G401 (cell line): ENCODE data around the gene KCNJ3. TPM values are rescaled to one million over a fixed set of nuclear protein-coding genes. Genes with fewer than 3 reads are reported as not detected.

Source experiments
- DNase-seq: peaks from one replicate; pipeline ENCODE4 v3.0.0-alpha.2; 2015; ENCODE audit warnings: low spot score
- in situ Hi-C: cut with HindIII; loops from 2 replicates; pipeline ENCODE4 v1.10.0; 2016; ENCODE audit warnings: low sequenced_read_pairs, mixed read lengths
- total RNA-seq: library from RNA; depleted of rRNA; stranded (reverse); fragments of >200 nt; shearing (Covaris generic); gene quantifications from 2 replicates; pipeline ENCODE4 v1.2.3, GENCODE V29; 2014

Gene KCNJ3
- total RNA-seq, 1 experiment from 2014 or later = not detected

DNA sequence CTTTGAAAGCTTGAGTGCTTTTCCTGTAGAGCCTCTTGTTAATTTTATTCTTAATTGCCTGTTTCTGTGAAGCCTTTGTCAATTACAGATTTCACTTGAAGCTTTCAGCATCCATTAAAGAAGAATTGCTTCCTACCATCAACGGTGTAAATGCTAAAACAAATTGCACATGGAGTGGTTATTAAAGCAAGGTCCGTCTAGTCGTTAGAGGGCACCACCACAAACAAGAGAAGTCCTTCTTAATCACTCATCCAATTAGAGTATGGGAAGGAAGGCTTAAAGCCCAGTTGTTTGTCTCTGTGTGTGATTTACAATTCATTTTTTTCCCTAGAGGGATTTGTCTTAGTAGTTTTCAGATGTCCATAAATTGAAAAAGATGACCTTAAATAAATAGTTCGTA lies 1.6 kb downstream of the KCNJ3 start:
- in situ Hi-C loops = no loop called here

GRCh38 chr2:154704991-154705390 lies 6.5 kb downstream of the KCNJ3 start:
- peak; percentile 57 for DNase-seq
- in situ Hi-C loops = no loop called here

More for the DNA sequence above, 1.6 kb downstream of the KCNJ3 start:
- peak; percentile 83 for DNase-seq

DNA sequence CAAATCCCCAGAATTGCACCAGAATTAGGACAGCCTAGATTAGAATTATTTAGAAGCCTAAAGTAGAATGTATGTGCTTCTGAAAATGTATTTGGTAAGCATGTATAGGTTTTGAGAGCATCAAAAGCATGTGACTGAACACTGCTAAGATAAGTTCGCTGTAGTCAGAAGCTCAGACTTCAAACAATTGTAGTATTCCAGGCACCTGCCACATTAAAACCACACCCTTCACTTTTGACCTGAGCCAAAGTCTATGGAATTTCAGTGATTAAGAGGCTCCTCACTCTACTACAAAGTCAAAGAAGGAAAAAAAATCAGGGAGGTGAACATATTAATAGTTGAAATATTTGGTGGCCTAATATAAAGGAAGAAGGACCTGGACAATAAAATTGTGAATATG lies 8.2 kb downstream of the KCNJ3 start:
- in situ Hi-C loops = no loop called here

DNA sequence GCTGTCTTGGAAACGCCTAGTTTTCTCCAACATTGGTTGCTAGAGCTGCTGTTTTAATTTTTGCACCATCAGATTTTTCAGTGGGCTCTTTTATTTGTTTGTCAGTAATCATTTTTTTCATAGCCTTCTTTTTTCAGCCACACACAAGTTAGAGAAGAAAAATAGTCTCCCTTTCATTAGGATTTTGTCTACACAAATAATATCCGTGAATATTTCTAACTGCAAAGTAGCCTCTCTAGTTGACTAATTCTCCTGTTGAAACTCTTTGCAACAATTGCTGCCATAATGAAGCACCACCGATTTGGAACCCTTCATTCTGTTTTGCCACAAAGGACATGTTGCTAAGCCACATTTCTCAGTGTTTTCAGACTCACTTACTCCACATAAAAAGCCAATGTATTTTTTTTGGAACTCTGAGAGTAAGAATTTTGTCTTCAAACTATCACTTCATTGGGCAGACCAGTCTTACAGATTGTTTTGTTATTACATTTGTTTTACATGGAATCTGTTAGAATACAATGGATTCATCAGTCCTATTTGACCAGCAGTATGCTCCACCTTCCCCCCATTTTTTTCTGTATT lies 9.6 kb downstream of the KCNJ3 start:
- in situ Hi-C loops = no loop called here
- DNase-seq = peak; percentile 65

More for the DNA sequence above, 8.2 kb downstream of the KCNJ3 start:
- DNase-seq = peak; percentile 50

- peak; percentile 88 for DNase-seq
- in situ Hi-C loops = no loop called here
These were observed 10.7 kb downstream of the KCNJ3 start for GRCh38 chr2:154709215-154709614.

DNA sequence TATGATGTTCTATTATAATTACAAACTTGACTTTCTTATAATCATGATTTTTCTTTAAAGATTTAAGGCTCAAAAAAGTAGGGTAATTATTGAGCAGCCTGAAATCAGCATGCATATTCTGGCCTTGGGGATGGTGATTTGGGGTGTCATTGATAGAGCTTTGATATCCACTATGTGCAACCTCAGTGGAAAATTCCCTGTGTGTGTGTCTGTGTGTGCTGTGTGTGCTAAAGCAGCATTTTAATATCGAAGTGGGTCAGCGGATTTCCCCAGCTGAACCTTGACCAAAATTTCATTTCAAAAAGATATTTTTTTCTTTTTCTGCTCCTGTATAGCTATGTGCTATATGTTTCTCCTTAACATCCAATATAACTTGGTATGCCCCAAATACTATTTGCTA lies 11.6 kb downstream of the KCNJ3 start:
- in situ Hi-C loops = no loop called here
- peak; percentile 76 for DNase-seq

- peak; percentile 63 for DNase-seq
- in situ Hi-C loops = no loop called here
These were observed 12.2 kb downstream of the KCNJ3 start for GRCh38 chr2:154710685-154711084.

DNA sequence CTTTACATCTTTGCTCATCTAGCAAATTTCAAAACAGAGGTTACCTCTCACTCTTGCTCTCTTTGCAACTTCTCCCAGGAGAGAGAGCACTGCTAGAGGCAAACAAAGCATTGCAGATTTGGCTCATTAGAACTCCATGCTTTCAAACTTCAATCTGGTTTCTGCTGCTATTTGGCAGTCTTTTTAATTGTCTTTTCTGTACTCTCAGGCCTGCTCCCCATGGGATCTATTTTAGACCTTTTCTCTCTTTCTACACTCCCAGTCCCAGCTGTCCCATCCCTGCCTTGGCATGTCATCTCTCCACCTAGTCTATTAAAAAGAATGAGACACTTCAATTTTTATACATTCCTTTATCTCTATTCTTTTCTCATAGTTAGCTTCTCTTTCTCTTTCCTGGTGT lies 15.2 kb downstream of the KCNJ3 start:
- DNase-seq = peak; percentile 93
- in situ Hi-C loops = no loop called here

- no peak for DNase-seq
- in situ Hi-C loops = no loop called here
These were observed 22.2 kb downstream of the KCNJ3 start for GRCh38 chr2:154720651-154721050.

DNA sequence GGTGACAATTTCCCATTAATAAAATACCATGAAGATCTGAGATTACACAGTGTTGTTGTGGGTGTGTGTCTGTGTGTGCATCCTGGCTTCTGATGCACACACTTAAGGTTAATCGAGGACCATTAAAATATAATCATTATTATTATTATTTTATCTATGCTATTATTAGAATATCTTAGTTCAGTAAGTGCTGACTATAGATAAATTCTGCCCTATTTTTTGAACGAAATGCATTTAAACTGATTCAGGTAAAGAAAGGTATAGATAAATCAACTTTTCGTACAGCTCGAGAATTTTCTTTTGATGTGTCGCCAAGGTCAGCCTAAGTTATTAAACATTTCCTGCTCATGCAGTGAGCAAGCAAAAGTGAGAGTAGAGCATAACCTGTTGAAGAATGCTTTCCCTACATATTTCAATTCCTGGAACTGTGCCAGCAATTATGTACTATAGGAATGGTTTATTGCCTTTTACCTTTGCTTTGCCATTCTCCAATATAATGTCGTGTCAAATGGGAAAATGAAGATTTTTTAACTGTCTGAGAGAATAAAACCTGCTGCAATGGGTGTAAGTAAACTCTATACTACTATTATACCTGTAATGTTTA lies 25.8 kb downstream of the KCNJ3 start:
- in situ Hi-C loops = no loop called here
- no peak for DNase-seq

DNA sequence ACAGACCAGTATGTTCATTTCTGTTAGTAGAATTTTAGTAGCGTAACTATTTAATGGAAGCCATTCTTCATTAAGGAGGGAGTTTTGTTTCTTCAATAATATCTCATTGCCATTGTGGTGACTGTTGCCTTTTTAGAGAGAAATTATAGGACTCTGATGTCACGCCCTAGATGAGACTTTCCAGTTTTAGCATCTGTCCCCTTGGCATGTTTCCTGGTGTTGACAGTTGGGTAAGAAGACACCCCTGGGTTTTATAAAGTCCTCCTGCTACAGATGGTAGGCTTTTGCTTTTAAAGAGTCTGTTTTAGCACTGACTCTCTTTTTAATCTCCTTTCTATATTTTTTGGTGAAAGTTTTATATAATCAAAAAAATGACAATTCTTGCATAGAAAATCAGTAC lies 41.9 kb downstream of the KCNJ3 start:
- DNase-seq = peak; percentile 98
- in situ Hi-C loops = no loop called here

DNA sequence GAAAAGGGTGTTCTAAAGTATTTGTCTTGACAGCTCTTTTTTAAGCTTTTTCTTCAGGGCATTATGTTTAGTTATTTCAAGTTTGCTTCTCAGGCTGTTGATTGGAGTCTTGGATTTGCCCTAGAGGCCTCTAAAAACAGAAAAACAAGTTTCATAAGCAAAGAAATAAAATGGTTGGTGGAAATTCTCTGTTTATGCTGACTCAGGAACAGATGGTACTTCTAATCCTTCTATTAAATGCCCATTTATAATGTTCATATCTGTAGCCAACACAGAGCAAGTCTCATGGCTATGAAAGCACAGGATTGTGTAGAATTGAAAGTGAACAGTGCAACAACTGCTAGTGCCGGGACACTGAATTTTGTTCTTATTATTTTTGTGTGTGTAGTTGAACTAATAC lies 60.4 kb downstream of the KCNJ3 start:
- peak; percentile 65 for DNase-seq
- in situ Hi-C loops = no loop called here

GRCh38 chr2:154762638-154763037 lies 64.1 kb downstream of the KCNJ3 start:
- in situ Hi-C loops = no loop called here

DNA sequence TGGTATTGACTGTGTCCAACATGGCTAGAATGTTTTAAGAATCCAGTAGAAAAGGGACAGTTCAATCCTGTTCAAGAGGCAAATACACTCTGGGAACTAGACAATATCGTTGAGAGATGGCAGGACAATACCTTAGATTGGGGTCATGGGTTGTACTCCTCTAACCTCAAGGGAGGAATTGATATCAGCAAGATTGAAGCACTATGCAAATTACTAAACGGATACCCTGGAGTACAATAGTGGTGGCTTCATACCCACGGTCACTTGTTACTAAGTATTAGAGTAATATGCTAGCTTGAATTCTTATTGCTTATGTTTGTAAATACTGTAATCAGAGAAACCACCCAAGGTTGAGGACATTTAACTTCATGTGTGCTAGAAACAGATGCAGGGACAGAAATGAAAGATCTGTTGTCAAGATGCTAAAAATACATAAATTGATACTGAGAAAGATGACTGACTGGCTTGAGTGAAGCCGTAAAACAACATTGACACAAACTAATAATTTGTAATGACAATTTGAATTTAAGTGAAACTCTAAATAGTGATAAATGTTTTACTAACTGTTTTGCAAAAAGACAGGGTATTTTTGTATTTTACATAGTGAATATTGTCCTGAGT lies 73.3 kb downstream of the KCNJ3 start:
- no peak for DNase-seq
- in situ Hi-C loops = no loop called here

More at GRCh38 chr2:154762638-154763037, 64.1 kb downstream of the KCNJ3 start:
- DNase-seq = no peak

GRCh38 chr2:154776825-154777224 lies 78.3 kb downstream of the KCNJ3 start:
- no peak for DNase-seq
- in situ Hi-C loops = no loop called here

GRCh38 chr2:154794406-154794805 lies 95.9 kb downstream of the KCNJ3 start:
- peak; percentile 78 for DNase-seq
- in situ Hi-C loops = no loop called here

- in situ Hi-C loops = no loop called here
- DNase-seq = no peak
These were observed 97.2 kb downstream of the KCNJ3 start for GRCh38 chr2:154795651-154796050.

DNA sequence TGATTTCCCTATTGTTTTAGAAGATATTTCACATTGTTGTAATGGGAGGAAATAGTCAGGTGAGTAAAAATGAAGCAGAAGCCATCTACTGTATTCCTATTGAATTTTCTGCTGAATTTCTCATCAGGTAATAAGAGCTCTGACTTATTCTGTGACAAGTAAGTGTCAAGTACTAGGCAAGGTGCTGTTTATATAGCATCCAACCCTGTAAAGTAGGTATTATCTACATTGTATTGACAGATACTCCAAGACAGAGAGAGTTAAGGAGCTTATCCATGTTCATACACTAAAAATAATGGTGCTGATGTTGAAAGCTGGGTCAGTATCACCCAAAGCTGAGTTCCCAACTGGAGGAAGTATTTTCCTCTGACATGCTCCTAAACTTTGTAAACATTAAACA lies 106.0 kb downstream of the KCNJ3 start:
- in situ Hi-C loops = no loop called here
- no peak for DNase-seq

DNA sequence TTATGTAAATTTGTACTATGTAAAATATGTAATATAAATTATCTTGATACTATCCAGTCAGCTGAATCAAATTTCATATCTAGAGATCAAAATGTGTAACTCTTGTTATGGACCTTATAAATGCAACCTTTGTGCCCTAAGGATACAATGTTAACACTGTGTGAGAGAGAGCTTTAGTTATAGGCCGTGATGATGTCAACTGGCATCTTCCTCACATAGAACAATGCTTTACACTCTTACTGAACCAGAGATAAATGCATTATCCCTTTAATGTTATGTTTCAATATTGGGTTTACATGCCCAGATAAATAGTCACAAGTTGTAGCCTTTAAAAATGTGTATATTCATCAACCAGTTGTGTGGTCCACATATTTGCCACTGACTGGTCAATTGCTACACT lies 115.1 kb downstream of the KCNJ3 start:
- DNase-seq = no peak
- in situ Hi-C loops = no loop called here

GRCh38 chr2:154814856-154815255 lies 116.4 kb downstream of the KCNJ3 start:
- no peak for DNase-seq
- in situ Hi-C loops = no loop called here

GRCh38 chr2:154825358-154825757 lies 126.9 kb downstream of the KCNJ3 start:
- no peak for DNase-seq
- in situ Hi-C loops = no loop called here
